ENCODE measurements around the gene MET. TPM values are rescaled to one million over a fixed set of nuclear protein-coding genes. Genes with fewer than 3 reads are reported as not detected.

Gene MET
- total RNA-seq, 2 donors from 2014 or later = 0.18 TPM; not detected in 1

DNA sequence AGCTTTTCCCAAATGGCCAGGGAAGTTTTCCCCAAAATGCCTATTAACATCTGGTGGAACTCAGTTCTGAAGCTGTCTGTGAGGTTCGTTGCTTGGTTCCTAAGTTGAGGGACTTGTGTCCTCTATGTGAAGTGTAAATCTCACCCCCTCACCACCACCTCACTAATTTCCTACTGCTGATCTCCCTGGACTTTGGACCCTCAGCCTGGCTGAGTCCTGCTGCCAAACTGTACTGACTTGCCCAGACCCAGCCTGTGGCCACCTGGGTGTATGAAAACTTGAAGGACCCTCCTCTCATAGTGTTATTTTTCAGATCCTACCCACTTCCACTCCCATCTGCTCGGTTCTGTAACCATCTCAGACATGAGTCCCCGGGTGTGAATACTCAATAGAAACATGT is 94.9 kb downstream of the MET start:
- no peak overlapping the region for H3K27ac Mint-ChIP-seq
- peaks cover 49% of the 10 kb centered on the region for H3K27me3 Mint-ChIP-seq
- no peak for ATAC-seq
- no peaks in the 10 kb centered on the region for H3K36me3 Mint-ChIP-seq (ENCODE audit: low read depth)
- no peaks in the 10 kb centered on the region for H3K4me1 Mint-ChIP-seq
- DNase-seq = no peak
- no peak overlapping the region for H3K4me3 Mint-ChIP-seq
- no peaks in the 10 kb centered on the region for H3K9me3 ChIP-seq (ENCODE audit: control insufficient read depth, low read length, poor library complexity, severe bottlenecking)

DNA sequence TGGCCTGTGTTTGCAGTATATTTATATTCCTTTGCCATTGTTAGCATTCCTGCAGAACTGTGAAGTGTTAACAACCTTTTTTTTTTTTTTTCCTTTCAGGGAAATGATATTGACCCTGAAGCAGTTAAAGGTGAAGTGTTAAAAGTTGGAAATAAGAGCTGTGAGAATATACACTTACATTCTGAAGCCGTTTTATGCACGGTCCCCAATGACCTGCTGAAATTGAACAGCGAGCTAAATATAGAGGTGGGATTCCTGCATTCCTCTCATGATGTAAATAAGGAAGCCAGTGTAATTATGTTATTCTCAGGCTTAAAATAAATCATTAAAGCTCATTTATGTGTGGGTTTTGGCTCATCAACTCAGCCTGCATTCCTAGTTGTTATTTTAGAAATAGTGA is 97.5 kb downstream of the MET start:
- no peaks in the 10 kb centered on the region for H3K4me1 Mint-ChIP-seq
- H3K36me3 Mint-ChIP-seq (ENCODE audit: low read depth) = no peaks in the 10 kb centered on the region
- no peak overlapping the region for H3K4me3 Mint-ChIP-seq
- no peak overlapping the region for H3K27ac Mint-ChIP-seq
- ATAC-seq (no peak), DNase-seq (no peak)
- H3K9me3 ChIP-seq (ENCODE audit: control insufficient read depth, low read length, poor library complexity, severe bottlenecking) = no peaks in the 10 kb centered on the region
- peaks cover 48% of the 10 kb centered on the region for H3K27me3 Mint-ChIP-seq

GRCh38 chr7:116770941-116771340 is 98.9 kb downstream of the MET start:
- H3K4me1 Mint-ChIP-seq = no peaks in the 10 kb centered on the region
- no peak for DNase-seq
- H3K36me3 Mint-ChIP-seq (ENCODE audit: low read depth) = no peaks in the 10 kb centered on the region

GRCh38 chr7:116771640-116772039 is 99.6 kb downstream of the MET start:
- Mint-ChIP-seq H3K27ac (no peak overlapping the region), H3K27me3 (peaks cover 51% of the 10 kb centered on the region), H3K4me3 (no peak overlapping the region), H3K4me1 (no peaks in the 10 kb centered on the region), H3K36me3 (ENCODE audit: low read depth) (no peaks in the 10 kb centered on the region)
- DNase-seq (no peak), ATAC-seq (no peak)
- no peaks in the 10 kb centered on the region for H3K9me3 ChIP-seq (ENCODE audit: control insufficient read depth, low read length, poor library complexity, severe bottlenecking)

More at GRCh38 chr7:116770941-116771340, 98.9 kb downstream of the MET start:
- no peaks in the 10 kb centered on the region for H3K9me3 ChIP-seq (ENCODE audit: control insufficient read depth, low read length, poor library complexity, severe bottlenecking)
- no peak for ATAC-seq
- H3K4me3 Mint-ChIP-seq = no peak overlapping the region
- peaks cover 56% of the 10 kb centered on the region for H3K27me3 Mint-ChIP-seq
- no peak overlapping the region for H3K27ac Mint-ChIP-seq

DNA sequence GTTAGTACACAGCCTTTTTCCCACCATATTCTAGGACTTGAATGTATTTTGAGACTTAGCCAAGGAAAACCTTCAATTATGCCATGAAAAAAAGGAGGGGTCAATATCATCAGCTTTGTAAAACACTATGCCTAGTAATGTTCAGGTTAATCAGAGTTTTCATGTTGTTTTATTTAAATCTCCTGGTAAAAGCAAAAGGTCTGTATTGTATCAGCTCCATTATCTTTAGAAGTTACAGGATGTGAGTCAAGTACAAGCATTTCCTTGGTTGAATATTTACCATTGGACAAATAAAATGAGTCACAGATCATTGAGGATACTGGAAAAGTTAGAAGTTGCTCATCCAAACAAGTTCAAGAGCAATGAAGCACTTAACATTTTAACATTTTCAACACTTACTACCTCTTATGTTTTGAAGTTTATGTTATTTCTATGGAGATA is 100.4 kb downstream of the MET start:
- Mint-ChIP-seq H3K4me1 (no peaks in the 10 kb centered on the region), H3K4me3 (no peak overlapping the region), H3K27ac (no peak overlapping the region), H3K36me3 (ENCODE audit: low read depth) (no peaks in the 10 kb centered on the region), H3K27me3 (peaks cover 45% of the 10 kb centered on the region)
- no peaks in the 10 kb centered on the region for H3K9me3 ChIP-seq (ENCODE audit: control insufficient read depth, low read length, poor library complexity, severe bottlenecking)
- no peak for DNase-seq
- no peak for ATAC-seq

DNA sequence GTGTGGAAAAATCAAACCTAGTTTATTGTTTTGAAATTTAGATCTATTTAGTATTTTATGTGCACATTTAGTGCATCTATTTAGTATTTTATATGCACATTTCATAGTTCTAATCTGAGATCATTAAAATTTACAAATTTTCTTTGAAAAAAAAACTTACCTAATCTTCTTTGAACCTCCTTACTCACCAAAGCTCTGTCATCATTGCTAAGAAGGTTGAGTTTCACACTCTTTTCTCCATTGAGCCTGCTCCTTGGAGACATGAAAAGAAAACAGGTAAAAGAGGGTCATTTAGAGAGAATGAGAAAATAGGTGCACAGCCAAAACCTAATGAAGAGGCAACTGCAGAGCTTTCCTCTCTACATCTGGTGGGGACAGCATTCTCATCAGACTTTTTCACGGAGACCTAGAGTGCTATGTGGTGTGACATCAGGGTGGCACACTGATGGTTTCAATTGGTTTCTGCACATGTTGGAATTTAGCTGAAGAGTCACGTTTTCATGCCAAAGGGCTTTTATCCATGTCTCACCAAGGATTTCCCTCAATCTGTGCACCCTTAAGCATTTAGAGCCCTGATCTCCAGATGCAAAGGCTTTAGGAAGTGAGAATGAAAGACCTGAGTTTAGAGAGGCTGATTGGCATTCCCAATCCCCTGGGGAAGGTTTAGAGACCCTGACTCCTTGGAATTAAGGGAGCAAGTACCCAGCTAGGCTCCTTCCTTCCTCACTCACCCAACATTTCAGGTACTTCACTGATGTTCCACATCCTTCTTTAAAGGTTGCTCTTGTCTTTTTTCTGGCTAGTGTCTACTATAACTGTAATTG is 101.1 kb downstream of the MET start:
- H3K36me3 Mint-ChIP-seq (ENCODE audit: low read depth) = no peaks in the 10 kb centered on the region
- DNase-seq (no peak), ATAC-seq (no peak)
- peaks cover 45% of the 10 kb centered on the region for H3K27me3 Mint-ChIP-seq
- no peak overlapping the region for H3K4me3 Mint-ChIP-seq
- H3K4me1 Mint-ChIP-seq = no peaks in the 10 kb centered on the region
- H3K9me3 ChIP-seq (ENCODE audit: control insufficient read depth, low read length, poor library complexity, severe bottlenecking) = no peaks in the 10 kb centered on the region
- H3K27ac Mint-ChIP-seq = no peak overlapping the region

DNA sequence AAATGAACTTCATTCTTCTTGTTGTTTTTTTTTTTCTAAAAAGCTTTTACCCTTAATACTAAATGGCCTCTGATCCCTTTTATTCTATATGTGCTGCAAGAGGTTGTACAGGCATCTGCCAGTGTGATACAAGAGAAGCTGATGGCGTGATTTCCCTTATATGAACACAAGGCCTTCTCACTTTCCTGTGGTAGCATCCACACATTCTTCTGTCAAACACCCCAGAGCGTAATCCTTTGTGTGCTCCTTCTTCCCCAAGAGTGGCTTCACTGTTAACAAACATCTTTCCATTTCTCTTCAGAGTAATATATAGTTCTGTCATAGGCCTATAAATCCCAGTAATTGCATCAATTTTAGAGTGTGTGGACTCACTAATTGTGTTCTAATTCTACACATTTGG is 104.0 kb downstream of the MET start:
- H3K4me1 Mint-ChIP-seq = no peaks in the 10 kb centered on the region
- DNase-seq (no peak), ATAC-seq (no peak)
- H3K27ac Mint-ChIP-seq = no peak overlapping the region
- H3K9me3 ChIP-seq (ENCODE audit: control insufficient read depth, low read length, poor library complexity, severe bottlenecking) = no peaks in the 10 kb centered on the region
- peaks cover 45% of the 10 kb centered on the region for H3K27me3 Mint-ChIP-seq
- no peaks in the 10 kb centered on the region for H3K36me3 Mint-ChIP-seq (ENCODE audit: low read depth)
- H3K4me3 Mint-ChIP-seq = no peak overlapping the region

DNA sequence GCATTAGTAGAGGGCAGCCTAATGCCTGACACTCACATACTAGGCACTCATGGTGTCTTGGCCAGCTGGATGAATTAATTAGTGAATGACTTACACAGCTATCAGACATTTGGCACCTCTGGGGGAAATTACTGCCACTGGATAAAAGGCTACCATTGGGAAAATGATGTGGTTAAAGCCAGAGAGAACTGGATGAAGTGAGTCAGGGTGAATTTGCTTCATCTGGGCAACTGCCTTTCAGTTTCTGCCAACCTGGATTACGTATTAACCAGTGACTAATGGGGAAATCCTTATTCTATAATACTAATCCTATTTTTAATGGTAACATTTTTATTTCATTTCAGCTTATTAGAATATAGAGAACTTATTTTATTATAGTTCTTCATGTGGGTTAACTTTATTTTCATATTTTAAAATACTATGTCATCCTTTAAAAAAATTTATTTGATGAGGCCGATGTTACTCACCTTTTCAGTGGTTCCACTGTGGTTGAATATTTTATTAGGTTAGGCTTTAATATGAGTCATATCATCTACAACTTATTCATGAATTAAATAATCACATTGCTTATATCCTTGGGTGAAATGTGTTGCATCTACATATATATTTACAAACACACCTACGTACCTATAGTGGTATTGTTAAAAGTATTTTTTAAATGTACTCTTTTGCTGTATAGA is 104.8 kb downstream of the MET start:
- Mint-ChIP-seq H3K27me3 (peaks cover 43% of the 10 kb centered on the region), H3K4me3 (no peak overlapping the region), H3K4me1 (no peaks in the 10 kb centered on the region), H3K36me3 (ENCODE audit: low read depth) (no peaks in the 10 kb centered on the region), H3K27ac (no peak overlapping the region)
- ATAC-seq = no peak
- no peaks in the 10 kb centered on the region for H3K9me3 ChIP-seq (ENCODE audit: control insufficient read depth, low read length, poor library complexity, severe bottlenecking)
- DNase-seq = no peak

GRCh38 chr7:116777651-116778281 is 105.8 kb downstream of the MET start:
- Mint-ChIP-seq H3K27ac (no peak overlapping the region), H3K36me3 (ENCODE audit: low read depth) (no peaks in the 10 kb centered on the region)

DNA sequence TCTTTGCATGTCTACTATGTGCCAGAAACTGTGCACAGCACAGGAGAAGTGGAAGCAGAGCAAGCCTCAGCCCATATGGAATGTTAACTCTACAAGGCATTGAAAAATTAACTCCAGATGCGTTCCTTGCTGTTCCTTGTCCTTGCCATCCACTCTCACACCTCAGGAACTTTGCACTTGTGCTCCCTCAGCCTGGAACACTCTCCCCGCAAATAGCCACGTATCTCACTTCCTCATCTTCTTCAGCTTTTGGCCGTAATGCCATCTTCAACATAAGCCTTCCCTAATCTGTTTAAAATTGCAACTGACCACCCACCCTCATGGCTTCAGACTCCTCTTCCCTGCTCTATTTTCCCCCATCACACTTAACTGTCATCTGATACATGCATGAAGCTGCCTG is 107.2 kb downstream of the MET start:
- ATAC-seq (no peak), DNase-seq (no peak)
- H3K27ac Mint-ChIP-seq = no peak overlapping the region
- no peaks in the 10 kb centered on the region for H3K4me1 Mint-ChIP-seq
- no peaks in the 10 kb centered on the region for H3K9me3 ChIP-seq (ENCODE audit: control insufficient read depth, low read length, poor library complexity, severe bottlenecking)
- H3K27me3 Mint-ChIP-seq = peaks cover 35% of the 10 kb centered on the region
- no peak overlapping the region for H3K4me3 Mint-ChIP-seq
- no peaks in the 10 kb centered on the region for H3K36me3 Mint-ChIP-seq (ENCODE audit: low read depth)

More at GRCh38 chr7:116777651-116778281, 105.8 kb downstream of the MET start:
- no peaks in the 10 kb centered on the region for H3K9me3 ChIP-seq (ENCODE audit: control insufficient read depth, low read length, poor library complexity, severe bottlenecking)
- no peak for DNase-seq
- Mint-ChIP-seq H3K4me1 (no peaks in the 10 kb centered on the region), H3K27me3 (peaks cover 46% of the 10 kb centered on the region), H3K4me3 (no peak overlapping the region)
- ATAC-seq = no peak

DNA sequence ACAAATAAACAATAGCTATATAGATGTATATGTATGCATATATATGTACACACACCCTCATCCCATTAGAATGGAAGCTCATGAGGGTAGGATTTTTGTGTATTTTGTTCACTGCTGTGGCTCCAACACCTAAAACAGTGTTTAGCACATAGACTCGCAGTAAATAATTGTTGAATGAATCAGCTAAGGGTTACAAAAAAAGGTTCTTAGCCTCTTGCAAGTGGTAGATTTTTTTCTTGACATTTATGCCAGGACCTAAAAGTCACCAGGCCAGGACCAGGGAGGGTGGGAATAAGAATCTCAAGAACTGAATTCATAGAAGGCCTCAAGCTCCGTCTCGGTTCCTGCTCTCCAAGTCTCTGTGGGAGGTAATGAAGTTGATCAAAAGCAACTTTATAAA is 107.9 kb downstream of the MET start:
- ATAC-seq (no peak), DNase-seq (no peak)
- Mint-ChIP-seq H3K36me3 (ENCODE audit: low read depth) (no peaks in the 10 kb centered on the region), H3K27me3 (peaks cover 28% of the 10 kb centered on the region), H3K27ac (no peak overlapping the region), H3K4me1 (no peaks in the 10 kb centered on the region), H3K4me3 (no peak overlapping the region)
- H3K9me3 ChIP-seq (ENCODE audit: control insufficient read depth, low read length, poor library complexity, severe bottlenecking) = no peaks in the 10 kb centered on the region

DNA sequence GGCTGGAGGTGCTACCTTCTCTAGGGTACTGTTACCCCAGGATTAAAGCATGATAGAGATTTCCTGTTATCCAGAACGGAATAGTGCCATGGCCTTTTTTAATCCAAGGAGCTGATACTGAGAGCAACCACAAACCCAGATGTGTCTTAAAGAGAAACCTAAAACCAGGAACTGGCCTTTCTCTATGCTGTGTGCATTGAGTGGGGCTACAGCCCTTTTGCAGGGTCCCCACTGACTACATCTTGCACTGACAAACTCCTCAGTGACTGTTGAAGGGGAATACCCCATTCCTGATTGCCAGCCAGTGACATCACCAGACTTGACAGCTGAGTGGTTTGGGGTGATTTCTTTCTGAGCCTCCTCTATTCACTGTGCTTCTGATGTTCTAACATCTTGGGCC is 108.5 kb downstream of the MET start:
- ATAC-seq (no peak), DNase-seq (no peak)
- H3K27ac Mint-ChIP-seq = no peak overlapping the region
- no peaks in the 10 kb centered on the region for H3K9me3 ChIP-seq (ENCODE audit: control insufficient read depth, low read length, poor library complexity, severe bottlenecking)
- H3K36me3 Mint-ChIP-seq (ENCODE audit: low read depth) = no peaks in the 10 kb centered on the region
- no peak overlapping the region for H3K4me3 Mint-ChIP-seq
- peaks cover 24% of the 10 kb centered on the region for H3K27me3 Mint-ChIP-seq
- H3K4me1 Mint-ChIP-seq = no peaks in the 10 kb centered on the region

GRCh38 chr7:116780966-116781365 is 109.0 kb downstream of the MET start:
- ATAC-seq (no peak), DNase-seq (no peak)
- H3K36me3 Mint-ChIP-seq (ENCODE audit: low read depth) = no peaks in the 10 kb centered on the region
- H3K27ac Mint-ChIP-seq = no peak overlapping the region
- H3K27me3 Mint-ChIP-seq = peaks cover 24% of the 10 kb centered on the region
- no peak overlapping the region for H3K4me3 Mint-ChIP-seq
- no peaks in the 10 kb centered on the region for H3K9me3 ChIP-seq (ENCODE audit: control insufficient read depth, low read length, poor library complexity, severe bottlenecking)
- no peaks in the 10 kb centered on the region for H3K4me1 Mint-ChIP-seq

Measured in T-helper 17 cell (primary cell).